Urothelium cell line (cell line): Measurements from ENCODE around the gene RGS11.

Experiments used
- DNase-seq: peaks from one replicate; pipeline ENCODE4 v3.0.0; 2011; ENCODE audit warnings: low spot score, mixed read lengths
- FAIRE-seq: peaks from 2 replicates; lab custom pipeline; 2011; peaks lifted over from hg19 to GRCh38; lab: Jason Lieb, UNC

RGS11 gene

DNA sequence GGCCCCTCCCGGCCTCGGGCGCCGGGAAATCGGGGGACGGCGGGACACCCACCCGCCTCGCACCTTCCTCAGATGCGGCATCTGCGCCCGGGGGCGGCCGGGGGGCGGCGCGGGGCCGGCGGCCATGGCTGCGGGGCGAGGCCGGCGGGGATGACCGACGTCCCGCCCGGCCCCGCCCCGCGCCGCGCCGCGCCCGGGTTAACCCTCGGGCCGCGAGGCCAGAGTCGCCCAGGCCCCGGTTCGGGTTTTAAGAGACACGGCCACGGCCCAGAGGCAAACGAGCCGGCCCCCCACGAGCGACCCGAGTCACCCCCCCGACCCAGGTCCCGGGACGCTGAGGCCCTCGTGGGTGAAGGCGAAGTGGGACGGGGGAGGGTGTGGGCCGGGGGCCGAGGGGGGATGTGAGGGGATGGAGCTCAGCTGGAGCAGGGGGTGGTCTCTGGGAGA, at the start of gene RGS11:
TSS of gene RGS11 (minus strand) at position 159 of the 447 bp plus-strand sequence. CDS start at position 126, 33 bp downstream.
- FAIRE-seq (no peak), DNase-seq (no peak)

DNA sequence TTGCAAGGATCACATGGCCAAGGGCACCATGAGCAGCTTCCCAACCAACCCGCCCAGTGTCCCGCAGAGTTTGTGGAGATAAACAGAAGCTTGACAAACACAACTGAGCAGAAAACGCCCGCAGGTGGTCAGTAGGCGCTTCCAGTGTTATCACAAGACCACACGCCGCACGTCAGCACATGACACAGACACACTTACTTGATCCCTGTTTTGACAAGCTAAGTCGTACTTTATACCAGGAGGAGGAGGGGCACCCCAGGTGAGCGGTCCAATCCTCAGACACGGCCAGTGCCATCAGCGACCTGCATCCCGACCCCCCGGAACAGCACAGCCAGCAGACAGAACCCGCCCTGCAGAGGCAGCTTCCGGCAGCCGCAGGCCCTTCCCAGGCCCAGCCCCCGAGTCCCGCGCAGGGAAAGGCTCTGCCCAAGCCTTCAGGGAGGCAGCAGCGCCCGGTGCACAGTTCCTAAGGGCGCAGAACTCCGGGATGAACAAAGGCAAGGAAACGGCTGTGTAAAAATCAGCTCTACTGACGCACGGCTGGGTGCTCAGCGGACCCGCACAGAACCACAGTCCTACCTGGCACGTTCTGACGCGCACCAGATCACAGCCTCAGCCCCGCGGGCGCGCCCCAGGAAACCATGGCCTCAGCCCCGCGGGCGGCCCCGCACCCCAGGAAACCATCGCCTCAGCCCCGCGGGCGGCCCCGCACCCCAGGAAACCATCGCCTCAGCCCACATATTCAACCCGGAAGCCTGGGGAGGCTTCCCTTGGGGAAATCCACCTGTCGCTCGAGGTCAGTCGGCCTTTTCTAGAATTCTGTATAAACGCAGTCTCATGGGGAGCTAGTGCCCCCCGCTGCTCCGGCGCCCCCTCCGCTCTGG, 48.9 kb upstream of the RGS11 start:
- FAIRE-seq: no peak
- no peak for DNase-seq

DNA sequence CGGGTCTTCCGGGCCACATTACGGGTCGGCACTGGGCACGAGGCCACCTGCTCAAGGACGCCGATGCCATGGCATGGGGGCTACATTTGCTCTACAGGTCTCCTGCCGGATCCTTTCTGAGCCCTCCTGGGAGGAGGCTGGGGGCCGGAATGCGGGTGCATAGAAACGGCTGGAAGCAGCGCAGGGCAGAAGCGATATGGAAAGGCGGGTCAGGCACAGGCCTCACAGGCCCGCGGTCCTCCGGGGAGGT, 48.4 kb upstream of the RGS11 start:
- DNase-seq (no peak), FAIRE-seq (no peak)

DNA sequence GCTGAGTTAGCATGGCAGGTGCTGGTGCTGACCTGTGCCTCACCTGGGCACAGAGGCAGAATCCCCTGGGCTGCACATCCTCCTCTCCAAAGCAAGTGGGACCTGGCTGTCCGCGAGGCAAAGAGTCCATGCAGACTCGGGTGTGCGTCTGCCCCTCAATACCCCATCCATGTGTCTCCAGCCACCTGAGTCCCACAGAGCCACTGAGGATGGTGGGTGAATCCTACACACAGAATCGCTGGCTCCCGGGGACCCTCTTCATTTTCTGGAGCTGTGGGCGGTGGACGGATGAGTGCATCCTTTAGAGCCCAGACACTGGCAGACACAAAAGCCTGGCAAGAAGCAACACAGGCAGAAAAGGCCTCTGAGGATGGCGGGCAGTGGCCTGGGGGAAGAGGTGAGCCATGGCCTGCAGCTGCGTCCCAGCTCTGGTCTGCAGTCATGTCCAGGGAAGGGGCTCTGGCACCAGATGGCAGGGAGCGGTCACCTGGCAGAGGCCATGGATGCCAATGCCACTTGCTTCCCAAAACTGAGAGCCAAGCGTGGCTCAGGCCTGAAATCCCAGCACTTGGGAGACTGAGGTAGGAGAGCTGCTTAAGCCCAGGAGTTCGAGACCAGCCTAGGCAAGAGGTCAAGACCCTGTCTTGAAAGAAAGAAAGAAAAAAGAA, 46.9 kb upstream of the RGS11 start:
- FAIRE-seq: no peak

DNA sequence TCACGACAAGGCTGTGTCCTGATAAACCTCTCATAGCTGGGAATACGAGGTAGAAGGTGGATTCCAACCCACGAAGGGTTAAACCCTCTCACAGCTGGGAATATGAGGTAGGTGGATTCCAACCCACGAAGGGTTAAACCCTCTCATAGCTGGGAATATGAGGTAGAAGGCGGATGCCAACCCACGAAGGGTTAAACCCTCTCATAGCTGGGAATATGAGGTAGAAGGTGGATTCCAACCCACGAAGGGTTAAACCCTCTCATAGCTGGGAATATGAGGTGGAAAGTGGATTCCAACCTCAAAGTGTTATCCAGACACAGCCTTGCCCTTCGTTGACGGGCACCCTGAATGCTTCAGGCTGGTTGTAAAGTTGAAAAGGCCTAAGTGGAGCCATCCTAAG, 45.8 kb upstream of the RGS11 start:
- no peak for DNase-seq
- FAIRE-seq: no peak

More for the DNA sequence above, 46.9 kb upstream of the RGS11 start:
- DNase-seq: no peak

DNA sequence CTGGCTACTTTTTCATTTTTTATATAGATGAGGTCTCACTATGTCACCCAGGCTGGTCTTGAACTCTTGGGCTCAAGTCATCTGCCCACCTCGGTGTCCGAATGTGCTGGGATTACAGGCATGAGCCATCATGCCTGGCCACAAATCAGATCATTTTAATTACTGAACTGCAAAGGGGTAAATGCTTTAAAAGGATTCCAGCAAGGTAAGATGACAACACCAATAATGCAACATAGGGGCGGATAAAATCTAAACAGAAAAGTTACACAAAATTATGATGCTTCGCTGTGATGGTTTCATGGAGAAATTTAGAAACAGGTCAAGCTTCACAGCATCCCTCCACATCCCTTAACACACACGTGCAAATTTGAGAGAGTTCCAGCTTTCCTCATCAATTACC, 44.5 kb upstream of the RGS11 start:
- FAIRE-seq: no peak
- no peak for DNase-seq

DNA sequence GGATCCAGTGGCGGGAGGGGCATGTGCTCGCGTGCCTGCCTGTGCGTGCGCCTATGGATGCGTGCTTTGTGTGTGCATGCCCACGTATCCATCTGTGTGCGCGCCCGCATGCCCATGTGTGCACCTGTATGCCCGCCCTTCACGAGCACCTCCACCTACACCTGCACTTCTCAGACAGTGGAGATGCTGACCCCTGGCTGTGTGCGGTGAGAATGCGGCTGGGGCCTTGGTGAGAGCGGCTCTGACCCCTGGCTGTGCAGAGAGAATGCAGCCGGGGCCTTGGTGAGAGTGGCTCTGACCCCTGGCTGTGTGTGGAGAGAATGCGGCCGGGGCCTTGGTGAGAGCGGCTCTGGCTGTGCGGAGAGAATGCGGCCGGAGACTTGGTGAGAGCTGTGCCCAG, 42.9 kb upstream of the RGS11 start:
- FAIRE-seq (no peak), DNase-seq (no peak)

DNA sequence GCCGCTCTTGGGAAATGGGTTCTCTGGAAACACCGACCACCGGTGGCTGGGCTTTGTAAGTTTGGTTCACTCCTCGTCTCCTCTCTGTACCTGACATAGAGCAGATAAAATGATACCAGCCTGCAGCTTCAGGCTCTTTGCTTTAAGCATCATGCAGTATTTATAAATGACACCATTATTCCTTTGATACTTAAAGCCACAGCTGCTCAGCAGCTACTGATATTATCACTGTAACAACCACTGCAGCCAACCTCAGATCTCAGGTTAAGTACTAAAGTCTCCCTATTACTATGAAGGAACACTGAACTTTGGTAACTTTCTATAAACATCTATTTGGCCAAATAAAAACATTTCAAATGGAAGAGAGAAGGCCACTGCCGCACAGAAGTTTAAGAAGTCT, 41.8 kb upstream of the RGS11 start:
- FAIRE-seq (no peak), DNase-seq (no peak)

DNA sequence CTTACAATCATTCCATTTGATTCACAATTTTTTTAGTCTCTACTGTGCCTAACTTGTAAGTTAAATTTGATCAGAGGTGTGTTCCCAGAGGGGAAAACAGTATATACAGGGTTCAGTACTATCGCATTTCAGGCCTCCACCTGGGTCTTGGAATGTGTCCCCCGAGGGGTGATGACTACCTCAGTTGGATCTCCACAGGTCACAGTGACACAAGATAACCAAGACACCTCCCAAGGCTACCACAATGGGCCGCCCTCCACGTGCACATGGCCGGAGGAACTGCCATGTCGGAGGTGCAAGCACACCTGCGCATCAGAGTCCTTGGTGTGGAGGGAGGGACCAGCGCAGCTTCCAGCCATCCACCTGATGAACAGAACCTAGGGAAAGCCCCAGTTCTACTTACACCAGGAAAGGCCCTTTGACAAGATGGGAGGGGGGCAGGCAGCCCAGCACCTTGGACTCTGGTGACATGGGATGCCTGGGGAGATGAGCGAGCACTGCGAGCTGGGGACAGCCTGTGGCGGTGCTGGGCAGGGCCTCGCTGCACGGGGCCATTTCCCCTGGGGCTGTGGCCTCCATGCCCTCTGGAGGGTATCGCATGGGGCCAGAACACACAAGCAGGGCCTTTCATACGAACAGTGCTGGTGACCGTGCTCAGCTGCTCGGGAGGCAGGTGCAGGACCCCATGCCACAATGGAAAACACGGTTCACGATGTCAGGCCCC, 41.2 kb upstream of the RGS11 start:
- DNase-seq (no peak), FAIRE-seq (no peak)

DNA sequence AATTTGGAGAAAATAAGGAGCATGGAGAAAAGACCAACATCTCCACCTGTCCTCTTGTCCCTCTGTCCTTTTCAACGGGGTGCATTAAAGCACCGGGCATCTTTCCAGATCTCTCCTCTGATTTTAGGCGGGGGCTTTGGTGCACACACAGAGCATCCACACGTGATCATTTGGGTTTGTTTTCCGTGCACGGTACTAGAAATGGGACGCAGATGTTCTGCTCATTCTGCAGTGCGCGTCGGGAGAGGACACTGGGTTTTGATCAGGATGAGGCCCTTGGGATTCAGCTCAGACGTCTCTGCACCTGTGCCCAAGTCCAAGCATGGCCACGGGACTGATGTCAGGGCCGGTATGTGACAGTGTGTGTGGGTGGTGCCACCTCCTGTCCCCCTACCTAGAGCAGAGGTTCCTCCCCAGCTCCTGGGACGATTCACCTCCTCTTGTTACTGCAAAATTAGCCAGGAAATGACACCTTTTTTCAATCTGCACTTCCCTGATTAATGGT, 39.1 kb upstream of the RGS11 start:
- FAIRE-seq: no peak
- DNase-seq: no peak

DNA sequence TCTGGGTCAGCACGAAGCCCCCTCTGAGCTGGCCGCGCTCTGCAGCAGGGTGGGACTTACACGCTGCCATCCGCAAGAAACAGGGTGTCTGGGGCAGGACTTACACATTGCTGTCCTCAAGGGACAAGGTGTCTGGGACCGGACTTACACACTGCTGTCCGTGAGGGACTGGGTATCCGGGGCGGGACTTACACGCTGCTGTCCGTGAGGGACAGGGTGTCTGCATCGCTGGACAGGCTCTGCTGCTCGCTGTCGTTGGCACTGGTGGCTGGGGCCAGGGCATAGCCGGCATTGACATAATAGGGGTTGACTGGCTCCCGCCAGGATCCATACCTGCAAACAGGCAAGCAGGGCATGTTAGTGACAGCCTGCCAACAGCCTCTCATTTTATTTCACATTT, 38.6 kb upstream of the RGS11 start:
- DNase-seq (no peak), FAIRE-seq (no peak)

DNA sequence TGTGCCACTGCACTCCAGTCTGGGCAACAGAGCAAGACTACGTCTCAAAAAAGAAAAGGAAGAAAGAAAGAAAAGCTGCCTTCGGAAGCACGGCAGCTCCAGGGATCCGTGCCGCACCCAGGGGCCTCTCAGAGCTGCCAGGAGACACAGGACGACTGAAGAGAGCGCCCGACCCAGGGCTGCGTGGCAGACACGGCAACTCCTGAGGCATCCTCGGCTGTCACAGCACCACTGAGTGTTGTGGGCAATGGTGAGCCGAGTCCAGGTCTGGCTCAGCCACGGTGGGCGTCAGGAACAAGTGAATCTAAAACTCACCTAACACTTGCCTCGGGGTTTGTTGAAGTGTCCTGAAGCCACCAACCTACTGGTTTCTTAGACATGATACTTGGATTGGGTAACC, 36.0 kb upstream of the RGS11 start:
- DNase-seq (no peak), FAIRE-seq (no peak)

DNA sequence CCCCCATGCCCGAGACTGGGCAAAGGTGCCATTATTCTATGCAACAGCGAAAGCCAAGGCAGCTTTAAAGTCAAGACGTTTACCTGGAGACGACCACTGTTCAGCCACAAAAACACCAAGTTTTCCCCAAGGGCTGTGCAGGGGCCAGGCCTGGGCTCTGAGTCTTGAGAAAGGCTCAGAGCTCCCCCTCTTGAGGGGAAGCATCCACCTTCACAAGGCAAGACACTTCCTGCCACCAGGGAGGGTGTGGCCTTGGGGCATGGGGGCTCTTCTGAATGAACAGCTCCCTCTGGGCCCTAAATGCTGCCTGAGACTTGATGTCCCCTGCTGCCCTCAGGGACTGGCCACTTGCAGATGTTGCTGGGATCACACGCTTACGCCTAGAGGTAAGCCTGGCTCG, 33.7 kb upstream of the RGS11 start:
- DNase-seq: no peak

DNA sequence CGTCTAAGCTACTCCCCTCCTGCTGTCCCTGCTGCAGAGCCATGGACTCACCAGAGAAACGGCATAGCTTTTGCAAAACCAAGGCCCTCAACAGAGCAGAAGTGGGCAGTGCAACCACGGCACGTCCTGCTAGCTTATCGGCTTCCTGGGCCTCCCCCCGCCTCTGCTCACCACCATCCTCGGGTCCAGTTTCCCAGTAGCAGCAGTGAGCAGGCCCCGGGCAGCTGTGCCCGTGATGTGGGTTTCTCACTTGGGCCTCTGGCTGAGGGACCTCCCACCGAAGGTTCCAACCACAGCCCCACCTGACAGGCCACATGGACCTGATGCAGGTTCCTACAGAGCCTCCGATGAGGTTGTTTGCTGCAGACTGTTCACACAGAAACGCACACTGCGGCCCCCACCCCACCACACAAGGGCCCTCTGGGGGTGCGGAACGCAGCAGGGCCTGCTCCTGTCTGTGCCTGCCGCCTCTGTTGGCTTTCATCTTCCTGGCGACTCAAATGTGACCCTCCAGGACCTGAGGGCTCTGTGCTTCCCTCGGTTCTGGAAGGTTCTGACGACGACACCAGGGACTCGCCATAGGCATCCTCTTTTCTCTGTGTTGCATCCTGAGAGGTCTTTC, 32.1 kb upstream of the RGS11 start:
- no peak for FAIRE-seq
- DNase-seq: no peak

More for the DNA sequence above, 33.7 kb upstream of the RGS11 start:
- no peak for FAIRE-seq

DNA sequence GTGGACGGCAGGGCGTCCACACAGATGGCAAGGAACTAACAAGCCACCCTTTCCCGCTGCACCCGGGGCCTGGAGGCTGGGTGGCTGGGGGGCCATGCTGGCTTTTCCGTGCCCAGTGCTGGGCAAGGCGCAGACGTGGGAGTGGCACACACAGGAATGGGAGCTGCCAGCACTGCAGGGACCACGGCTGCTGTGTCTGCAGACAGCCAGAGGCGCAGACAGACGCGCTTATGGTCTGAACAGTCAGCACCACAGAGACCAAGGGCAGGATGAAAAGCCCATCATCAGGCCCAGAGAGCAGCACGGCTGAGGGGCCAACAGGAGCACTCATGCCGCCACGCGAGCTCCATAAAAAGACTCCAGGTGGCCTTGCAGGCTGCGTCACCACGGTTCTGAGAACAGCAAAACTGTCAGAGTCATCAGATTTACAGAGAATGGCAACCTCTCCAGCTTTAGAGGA, 31.2 kb upstream of the RGS11 start:
- FAIRE-seq (no peak), DNase-seq (no peak)

DNA sequence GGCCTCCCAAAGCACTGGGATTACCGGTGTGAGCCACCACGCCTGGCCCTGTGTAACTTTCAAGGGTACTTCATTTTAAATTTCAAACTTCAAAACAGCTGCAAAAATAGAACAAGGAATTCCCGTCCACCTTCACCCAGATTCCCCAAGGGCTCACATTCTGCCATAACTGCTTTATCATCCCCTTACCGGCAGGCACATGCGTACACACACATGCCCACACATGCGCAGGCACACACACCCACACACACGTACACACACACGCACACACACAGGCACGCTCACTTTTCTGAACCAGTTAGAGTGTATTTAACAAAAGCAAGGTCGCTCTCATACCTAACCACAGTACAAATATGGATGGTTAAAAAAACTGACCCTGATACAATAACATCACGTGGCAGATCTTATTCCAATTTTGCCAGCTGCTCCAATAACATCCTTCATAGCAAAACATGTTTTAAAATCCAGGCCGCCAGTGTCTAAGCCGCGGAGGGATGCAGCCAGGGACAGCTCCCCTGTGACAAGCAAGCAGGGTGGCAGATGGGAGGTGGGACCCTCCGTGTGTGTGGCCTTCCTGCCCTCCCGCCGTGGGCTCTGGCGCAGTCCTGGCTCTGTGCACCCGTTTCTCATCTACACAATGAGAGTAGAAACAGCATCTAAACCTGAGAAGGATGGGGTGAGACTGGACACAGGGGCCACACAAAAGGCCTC, 30.3 kb upstream of the RGS11 start:
- no peak for FAIRE-seq
- DNase-seq: no peak

DNA sequence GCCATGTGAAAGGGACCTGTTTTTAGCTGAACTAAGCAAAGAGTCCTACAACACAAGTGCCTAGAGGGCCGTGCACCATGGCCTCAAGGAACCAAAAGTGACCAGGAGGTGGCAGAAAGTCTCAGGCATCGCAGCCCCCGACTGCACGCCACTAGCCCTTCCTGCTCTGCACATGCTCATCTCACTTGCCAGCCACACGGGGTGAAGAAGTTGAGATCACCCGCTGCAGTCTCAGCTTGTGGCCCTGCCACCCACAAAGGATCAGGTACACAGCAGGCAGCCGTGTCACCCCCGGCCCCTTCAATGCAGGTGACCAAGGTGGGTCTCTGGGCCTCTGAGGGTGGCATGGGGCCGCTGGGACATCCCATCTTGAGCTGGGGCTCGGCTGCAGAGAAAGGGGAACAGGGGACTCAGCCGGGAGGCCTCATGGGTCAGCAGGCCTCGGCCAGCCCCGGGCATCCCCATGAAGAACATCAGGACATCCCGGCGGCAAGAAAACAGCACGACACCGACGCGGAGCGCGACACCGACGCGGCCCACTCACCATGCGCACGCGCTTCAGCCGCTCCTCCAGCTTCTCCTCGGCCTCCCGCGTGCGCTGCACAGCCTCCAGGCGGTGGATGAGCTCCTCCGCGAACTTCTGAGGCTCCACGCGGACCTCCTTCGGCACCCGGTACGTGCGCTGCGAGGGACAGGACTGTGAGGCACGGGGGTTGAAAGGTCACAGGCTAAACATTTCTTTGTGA, 28.2 kb upstream of the RGS11 start:
- FAIRE-seq: no peak
- DNase-seq: no peak

DNA sequence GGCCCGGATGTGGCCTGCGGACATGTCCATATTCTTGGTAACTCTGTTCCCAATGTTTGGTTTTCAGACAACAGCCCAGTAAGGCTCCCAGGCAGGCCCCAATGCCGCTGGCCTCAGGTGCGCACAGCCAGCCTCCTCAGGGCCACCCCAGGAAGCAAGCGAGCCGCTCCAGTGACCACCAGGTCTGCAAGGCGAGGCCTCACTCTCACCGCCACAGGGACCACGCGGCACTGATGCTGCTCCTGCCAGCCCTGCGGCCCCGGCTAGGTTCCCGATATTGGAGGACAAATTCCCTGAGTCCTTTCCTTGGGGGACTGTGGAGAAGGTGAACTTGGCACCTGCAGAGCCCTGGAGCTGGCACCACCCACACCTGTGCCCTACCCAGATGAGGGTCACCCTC, 26.2 kb upstream of the RGS11 start:
- no peak for FAIRE-seq
- no peak for DNase-seq

DNA sequence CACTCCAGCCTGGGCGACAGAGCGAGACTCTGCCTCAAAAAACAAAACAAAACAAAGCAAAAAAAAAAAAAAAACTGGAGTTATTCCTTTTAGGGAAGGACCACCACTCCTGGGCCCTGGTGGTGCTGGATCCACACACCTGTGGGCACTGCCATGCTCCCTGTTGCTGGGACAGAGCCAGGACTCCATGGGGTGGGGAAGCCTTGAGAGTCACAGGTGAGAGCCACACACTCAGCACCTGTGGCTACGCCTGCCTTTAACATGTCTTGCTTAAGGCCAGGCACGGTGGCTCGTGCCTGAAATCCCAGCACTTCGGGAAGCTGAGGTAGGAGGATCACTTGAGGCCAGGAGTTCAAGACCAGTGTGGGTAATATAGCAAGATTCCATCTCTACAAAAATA, 25.5 kb upstream of the RGS11 start:
- no peak for FAIRE-seq
- no peak for DNase-seq

DNA sequence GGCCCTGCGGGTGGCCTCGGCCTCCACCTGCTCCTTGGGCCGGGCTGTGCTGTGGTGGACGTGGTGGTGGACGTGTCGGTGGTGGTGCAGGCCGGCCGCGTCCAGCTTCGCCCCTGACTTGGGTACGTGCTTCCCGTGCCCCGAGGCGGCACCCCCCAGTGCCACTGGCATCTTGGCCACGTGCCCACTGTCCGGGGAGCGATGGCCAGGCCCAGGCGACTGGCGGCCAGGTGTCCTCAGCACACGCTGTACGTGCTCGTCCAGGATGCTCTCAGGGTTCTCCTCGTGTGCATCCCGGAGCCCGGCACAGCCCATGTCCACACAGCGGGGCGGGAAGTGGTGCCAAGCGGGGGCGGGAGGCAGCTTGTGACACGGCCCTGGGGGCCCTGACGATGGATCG, 22.1 kb upstream of the RGS11 start:
- no peak for FAIRE-seq

More for the DNA sequence above, 22.1 kb upstream of the RGS11 start:
- no peak for DNase-seq
